ENCODE data around the gene RFC2. TPM values are rescaled to one million over a fixed set of nuclear protein-coding genes. Genes with fewer than 3 reads are reported as not detected.

RFC2 gene
- total and polyA plus RNA-seq, 2 of the 8 experiments (the other 6 are each of a cell fraction or from before 2014, with no cell fraction given) = 52.9 to 85.4 TPM

- ChIA-PET POLR2A (ENCODE audit: partially characterized antibody) (interaction anchor here (0.7 to 5.4 kb wide), 7 partner anchors 9 to 113 kb away, joined by 3 to 97 read pairs (median 3); no protein-coding TSS in a partner anchor), CTCF (ENCODE audit: partially characterized antibody) (interaction anchor here (0.6 to 6.8 kb wide), 11 partner anchors 10 to 285 kb away, joined by 3 to 75 read pairs (median 4); no protein-coding TSS in a partner anchor)
- Histone ChIP-seq H3K79me1 (ENCODE audit: low read depth, low read length) (peaks cover 4% of the 10 kb centered on the region), H3K27ac (ENCODE audit: low read depth, low read length) (no peak overlapping the region), H2BK5ac (ENCODE audit: low read depth, low read length) (peak overlapping the region; percentile 80; the same call in 1 of the 2 replicates), H3K14ac (ENCODE audit: insufficient read length) (no peak overlapping the region), H2AFZ (ENCODE audit: low read length) (peak overlapping the region; percentile 93; the same call in 1 of the 2 replicates), H3K56ac (replicated peaks; ENCODE audit: insufficient read length, low read depth, low read length) (no peak overlapping the region), H4K5ac (ENCODE audit: insufficient read length, low read depth, low read length) (no peak overlapping the region), H2BK120ac (replicated peaks; ENCODE audit: low read depth, low read length) (no peak overlapping the region), H2BK15ac (ENCODE audit: low read length) (peak overlapping the region; percentile 20), H3K9ac (replicated peaks in 1 of 4; ENCODE audit: extremely low read depth in 1 of 4, low read depth in 3 of 4, low read length in 3 of 4) (peak overlapping the region in 1 of 4 experiments; percentile 22; a peak in 1 of 7 replicates), H3K4me3 (ENCODE audit: extremely low read depth in 1 of 4, insufficient read depth in 2 of 4, low read depth in 3 of 4, low read length in 4 of 4) (peak overlapping the region; percentile 50 to 79 (median 60); a peak in 6 of 8 replicates), H4K91ac (replicated peaks; ENCODE audit: insufficient read length, low read length) (peak overlapping the region; percentile 45), H2BK20ac (ENCODE audit: low read length) (no peak overlapping the region; the same call in none of the 2 replicates), H3K9me3 (ENCODE audit: insufficient read depth in 2 of 2, low read depth in 1 of 2, low read length in 1 of 2) (no peaks in the 10 kb centered on the region), H3K36me3 (ENCODE audit: control insufficient read depth in 2 of 4, insufficient read depth in 4 of 4, low read length in 3 of 4) (no peaks in the 10 kb centered on the region), H2BK12ac (ENCODE audit: low read depth, low read length) (peak overlapping the region; percentile 99), H3K23me2 (ENCODE audit: low read depth, low read length) (peaks cover 11% of the 10 kb centered on the region; the same call in 1 of the 2 replicates), H2AK5ac (ENCODE audit: low read depth, low read length) (no peak overlapping the region), H3K4ac (replicated peaks; ENCODE audit: insufficient read length, low read depth, low read length) (no peak overlapping the region), H3K18ac (ENCODE audit: extremely low read depth, low read length) (no peak overlapping the region; the same call in 1 of the 2 replicates), H4K20me1 (replicated peaks in 1 of 2; ENCODE audit: control insufficient read depth in 1 of 2, insufficient read depth in 2 of 2, low read length in 2 of 2) (peaks cover 6 to 16% of the 10 kb centered on the region in 2 experiments), H3K79me2 (ENCODE audit: control insufficient read depth in 1 of 2, insufficient read depth in 2 of 2, low read length in 2 of 2) (peaks cover 0 to 36% of the 10 kb centered on the region in 2 experiments; a peak in 2 of 4 replicates), H3K4me1 (replicated peaks in 1 of 4; ENCODE audit: control insufficient read depth in 3 of 4, insufficient read depth in 4 of 4, low read length in 3 of 4) (peaks cover 7 to 41% (median 25%) of the 10 kb centered on the region in 4 experiments), H3K23ac (ENCODE audit: insufficient read length) (no peak overlapping the region), H3K27me3 (replicated peaks in 1 of 4; ENCODE audit: control insufficient read depth in 3 of 4, extremely low read depth in 1 of 4, insufficient read depth in 3 of 4, low read length in 3 of 4) (peaks cover 0 to 4% (median 0%) of the 10 kb centered on the region in 4 experiments; a peak in 3 of 7 replicates), H3K4me2 (ENCODE audit: insufficient read depth in 1 of 2, low read depth in 2 of 2, low read length in 2 of 2) (peak overlapping the region; percentile 79 to 88), H4K8ac (ENCODE audit: extremely low read depth, insufficient read depth, low read length) (no peak overlapping the region; the same call in 1 of the 2 replicates)
- no peak for DNase-seq (ENCODE audit: low read depth in 1 of 2, low spot score in 2 of 2)
- WGBS, 2 experiments (ENCODE audit: extremely low coverage in 1 of 2, insufficient coverage in 1 of 2, insufficient read length in 1 of 2, insufficient replicate concordance in 2 of 2, low coverage in 1 of 2, low lambda C conversion rate in 2 of 2, missing lambda C conversion rate in 1 of 2) = 77% methylated on average over 20 of the region's 20 CpGs; no CpG with 5 or more reads in 1 of the 2 experiments
- no peak for FAIRE-seq
- no peak for TF ChIP-seq CTBP2 (IDR thresholded peaks at IDR 0.05; ENCODE audit: borderline replicate concordance, insufficient read depth, insufficient read length, low read length)
- TF ChIP-seq SIRT6 (IDR thresholded peaks at IDR 0.05; ENCODE audit: low read length) = no peak
- TF ChIP-seq TEAD4 (IDR thresholded peaks at IDR 0.05; ENCODE audit: low read depth, low read length) = no peak
- no peak for TF ChIP-seq MAX (IDR thresholded peaks at IDR 0.05)
- no peak for TF ChIP-seq CBX5 (IDR thresholded peaks at IDR 0.05; ENCODE audit: low read depth, low read length)
- TF ChIP-seq JUN (IDR thresholded peaks at IDR 0.05; ENCODE audit: low read depth, low read length) = no peak
- no peak for TF ChIP-seq E2F6 (IDR thresholded peaks at IDR 0.05)
- no peak for TF ChIP-seq RNF2 (IDR thresholded peaks at IDR 0.05; ENCODE audit: borderline replicate concordance, low read depth, low read length, missing control alignments, poor library complexity, severe bottlenecking)
- TF ChIP-seq ZNF274 (IDR thresholded peaks at IDR 0.05; ENCODE audit: borderline replicate concordance, extremely low read depth, low read length) = no peak
These were observed 34.1 kb upstream of the RFC2 start for GRCh38 chr7:74288034-74288881.

Data from H1 (cell line).